BE2C (cell line): ENCODE data around the gene PXYLP1.

Source experiments
- DNase-seq: peaks from one replicate; pipeline ENCODE4 v3.0.0-alpha.2; 2020
- H3K27me3 ChIP-seq: fragments of 250-450 bp; sonication (Bioruptor Pico); 2 replicates; pipeline ENCODE4 v1.5.1; 2020; ENCODE audit warnings: mild to moderate bottlenecking
- H3K36me3 ChIP-seq: fragments of 250-450 bp; sonication (Bioruptor Pico); 2 replicates; pipeline ENCODE4 v1.5.1; 2020; ENCODE audit warnings: mild to moderate bottlenecking
- H3K4me1 ChIP-seq: fragments of 250-450 bp; sonication (Bioruptor Pico); 2 replicates; pipeline ENCODE4 v1.5.1; 2020
- H3K4me3 ChIP-seq: 2 replicates; pipeline ENCODE4 v1.5.1; 2011; ENCODE audit warnings: low read depth, low read length
- H3K9me3 ChIP-seq: fragments of 250-450 bp; sonication (Bioruptor Pico); 2 replicates; pipeline ENCODE4 v1.5.1; 2020
- CTCF ChIP-seq: IDR thresholded peaks from 2 replicates; pipeline ENCODE4 v1.5.1; 2012; ENCODE audit warnings: mild to moderate bottlenecking, low read depth, low read length

Gene PXYLP1

GRCh38 chr3:141225939-141226338 is 5.7 kb upstream of the PXYLP1 start:
- peaks cover 42% of the 10 kb centered on the region for H3K4me1 ChIP-seq
- no peak overlapping the region for H3K4me3 ChIP-seq
- H3K27me3 ChIP-seq = no peaks in the 10 kb centered on the region
- DNase-seq = no peak
- no peaks in the 10 kb centered on the region for H3K36me3 ChIP-seq
- no peaks in the 10 kb centered on the region; the same call in 1 of the 2 replicates for H3K9me3 ChIP-seq
- no peak for TF ChIP-seq CTCF

GRCh38 chr3:141227216-141227615 is 4.4 kb upstream of the PXYLP1 start:
- peaks cover 43% of the 10 kb centered on the region for H3K4me1 ChIP-seq
- no peaks in the 10 kb centered on the region for H3K27me3 ChIP-seq
- TF ChIP-seq CTCF = no peak
- H3K9me3 ChIP-seq = no peaks in the 10 kb centered on the region; the same call in 1 of the 2 replicates
- no peak overlapping the region for H3K4me3 ChIP-seq
- no peak for DNase-seq
- H3K36me3 ChIP-seq = no peaks in the 10 kb centered on the region

GRCh38 chr3:141227752-141228151 is 3.9 kb upstream of the PXYLP1 start:
- no peaks in the 10 kb centered on the region for H3K27me3 ChIP-seq
- TF ChIP-seq CTCF = no peak; the same call in 1 of the 2 replicates
- H3K36me3 ChIP-seq = no peaks in the 10 kb centered on the region
- peak; percentile 85 for DNase-seq
- no peaks in the 10 kb centered on the region for H3K9me3 ChIP-seq
- H3K4me3 ChIP-seq = no peak overlapping the region
- H3K4me1 ChIP-seq = peaks cover 43% of the 10 kb centered on the region

- Histone ChIP-seq H3K27me3 (no peaks in the 10 kb centered on the region), H3K36me3 (no peaks in the 10 kb centered on the region), H3K9me3 (no peaks in the 10 kb centered on the region), H3K4me1 (peaks cover 43% of the 10 kb centered on the region), H3K4me3 (no peak overlapping the region)
- peak; percentile 36; the same call in 1 of the 2 replicates for TF ChIP-seq CTCF
- no peak for DNase-seq
These were observed 3.2 kb upstream of the PXYLP1 start for GRCh38 chr3:141228395-141228794.

GRCh38 chr3:141229132-141229531 is 2.5 kb upstream of the PXYLP1 start:
- Histone ChIP-seq H3K9me3 (no peaks in the 10 kb centered on the region), H3K27me3 (no peaks in the 10 kb centered on the region), H3K36me3 (peaks cover under 1% of the 10 kb centered on the region; the same call in 1 of the 2 replicates), H3K4me3 (no peak overlapping the region), H3K4me1 (peaks cover 49% of the 10 kb centered on the region)
- no peak for DNase-seq
- TF ChIP-seq CTCF = no peak

GRCh38 chr3:141230293-141230692 is 1.3 kb upstream of the PXYLP1 start:
- H3K4me1 ChIP-seq = peaks cover 51% of the 10 kb centered on the region
- H3K36me3 ChIP-seq = peaks cover 8% of the 10 kb centered on the region
- no peak overlapping the region; the same call in 1 of the 2 replicates for H3K4me3 ChIP-seq
- no peak for DNase-seq
- no peak for TF ChIP-seq CTCF
- no peaks in the 10 kb centered on the region for H3K9me3 ChIP-seq
- no peaks in the 10 kb centered on the region for H3K27me3 ChIP-seq
